Muscle of arm (tissue), 12 donors: ENCODE results near the gene HSPA6. TPM values are rescaled to one million over a fixed set of nuclear protein-coding genes. Genes with fewer than 3 reads are reported as not detected.
"Not testable (repeated sequence)": the region's sequence is repeated elsewhere in the genome, so short reads cannot be mapped to it uniquely, and the experiment has no call there.

Experiments used
- DNase-seq: peaks from one replicate; pipeline ENCODE4 v3.0.0-alpha.2; 2013
- polyA plus RNA-seq, 12 donors: library from polyadenylated mRNA; unstranded; fragments of 120-200 nt; gene quantifications; one replicate each; pipeline ENCODE4 v1.2.1, GENCODE V29; 2013; ENCODE audit not compliant: insufficient read length in 12 of 12

Gene HSPA6
- polyA plus RNA-seq, 12 donors = 0.10 to 1.1 (median 0.38) TPM; not detected in 3

DNA sequence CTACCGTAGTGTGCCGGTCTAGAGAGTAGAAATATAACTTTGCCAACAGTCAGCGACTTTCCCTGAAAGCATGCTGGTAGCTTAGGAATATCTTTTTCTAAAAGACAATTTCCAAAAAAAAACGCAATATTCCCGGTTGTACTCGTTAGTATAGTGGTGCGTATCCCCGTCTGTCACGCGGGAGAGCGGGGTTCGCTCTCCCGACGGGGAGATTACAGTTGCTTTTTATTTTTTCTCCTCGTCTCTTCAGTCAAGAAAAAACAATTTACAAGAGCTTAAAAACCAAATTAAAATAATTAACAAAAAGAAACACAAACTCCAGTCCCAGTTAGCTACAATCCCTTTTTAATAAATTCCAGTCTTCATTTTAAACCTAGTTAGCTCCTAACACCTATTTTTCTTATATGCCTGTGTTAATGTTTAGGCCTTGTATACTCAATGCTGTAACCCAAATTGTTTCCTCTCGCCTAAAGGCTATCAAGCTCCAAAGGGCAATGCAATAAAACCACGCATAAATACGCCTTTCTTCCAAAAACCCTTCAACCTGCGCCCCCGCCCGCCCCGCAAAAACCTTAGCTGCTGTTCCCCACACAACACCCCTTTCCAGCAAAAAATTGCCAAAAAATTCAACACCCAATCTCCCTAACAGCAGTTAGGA is 7.8 kb downstream of the HSPA6 start:
- no peak for DNase-seq

DNA sequence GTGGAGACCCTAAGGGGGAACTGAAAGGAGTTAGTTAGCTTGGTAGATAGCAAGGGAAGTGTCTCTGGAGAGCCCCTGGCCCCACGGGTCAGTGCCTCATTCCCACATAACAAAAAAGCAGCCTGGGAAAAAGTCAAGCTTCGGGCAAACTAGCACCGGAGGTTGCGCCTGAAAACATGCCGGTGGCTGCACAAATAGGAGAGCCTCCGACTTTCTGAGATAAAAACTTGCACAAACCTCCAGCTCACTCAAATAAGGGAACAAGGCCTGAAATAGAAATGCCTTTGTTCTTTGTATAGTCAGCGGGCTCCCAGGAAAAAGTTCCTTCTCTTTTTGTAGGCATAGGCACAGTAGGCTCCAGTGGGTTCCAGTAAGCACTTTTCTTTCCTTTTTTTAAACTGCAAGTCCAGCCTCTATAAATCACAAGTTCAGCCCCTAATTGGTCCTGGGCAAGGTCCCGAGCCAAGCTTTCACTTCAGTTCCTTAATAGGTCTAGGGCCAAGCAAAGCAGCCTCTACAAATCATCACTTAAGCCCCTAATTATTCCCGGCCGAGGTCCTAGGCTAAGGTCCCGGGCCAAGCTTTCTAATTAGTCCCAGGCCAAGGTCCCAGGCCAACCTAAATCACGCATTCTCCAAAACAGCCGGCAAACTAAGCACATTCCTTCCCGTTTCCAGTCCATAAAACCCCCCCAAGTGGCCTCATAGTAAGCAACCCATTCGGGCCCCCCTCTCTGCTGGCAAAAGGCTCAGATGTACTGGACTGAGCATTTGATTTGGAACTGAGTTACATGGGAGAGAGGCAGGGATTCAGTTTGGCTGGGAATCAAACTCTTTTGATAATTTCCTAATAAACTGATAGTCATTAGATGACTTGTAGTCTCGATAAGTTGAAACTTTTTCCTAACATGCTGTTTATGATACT is 8.6 kb downstream of the HSPA6 start:
- DNase-seq = not testable (repeated sequence)

DNA sequence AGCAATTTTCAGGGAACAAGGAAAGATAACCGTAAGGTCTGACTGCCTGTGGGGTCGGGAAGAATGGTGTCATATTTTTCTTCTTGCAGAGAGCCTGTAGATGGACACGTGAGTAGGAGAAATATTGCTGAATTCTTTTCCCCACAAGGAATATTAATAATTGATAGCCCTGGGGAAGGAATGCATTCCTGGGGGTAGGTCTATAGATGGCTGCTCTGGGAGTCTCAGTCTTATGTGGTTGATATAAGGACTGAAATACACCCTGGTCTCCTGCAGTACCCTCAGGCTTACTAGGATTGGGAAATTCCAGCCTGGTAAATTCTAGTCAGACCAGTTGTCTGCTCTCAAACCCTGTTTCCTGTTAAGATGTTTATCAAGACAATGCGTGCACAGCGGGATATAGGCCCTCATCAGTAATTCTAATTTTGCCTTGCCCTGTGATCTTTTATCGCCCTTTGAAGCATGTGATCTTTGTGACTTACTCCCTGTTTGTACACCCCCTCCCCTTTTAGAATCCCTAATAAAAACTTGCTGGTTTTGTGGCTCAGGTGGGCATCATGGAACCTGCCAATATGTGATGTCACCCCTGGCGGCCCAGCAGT is 12.8 kb downstream of the HSPA6 start:
- DNase-seq = not testable (repeated sequence)

DNA sequence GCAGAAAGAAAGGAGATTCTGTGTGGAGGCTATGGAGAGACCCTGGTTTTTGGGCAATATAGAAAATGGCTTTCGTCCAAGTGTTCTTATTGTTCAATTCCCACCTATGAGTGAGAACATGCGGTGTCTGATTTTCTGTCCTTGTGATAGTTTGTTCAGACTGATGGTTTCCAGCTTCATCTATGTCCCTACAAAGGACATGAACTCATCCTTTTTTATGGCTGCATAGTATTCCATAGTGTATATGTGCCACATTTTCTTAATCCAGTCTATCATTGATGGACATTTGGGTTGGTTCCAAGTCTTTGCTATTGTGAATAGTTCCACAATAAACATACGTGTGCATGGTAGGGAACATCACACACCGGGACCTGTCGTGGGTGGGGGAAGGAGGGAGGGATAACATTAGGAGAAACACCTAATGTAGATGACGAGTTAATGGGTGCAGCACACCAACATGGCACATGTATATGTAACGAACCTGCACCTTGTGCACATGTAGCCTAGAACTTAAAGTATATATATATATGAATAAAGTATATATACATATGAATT is 14.7 kb downstream of the HSPA6 start:
- DNase-seq = not testable (repeated sequence)

DNA sequence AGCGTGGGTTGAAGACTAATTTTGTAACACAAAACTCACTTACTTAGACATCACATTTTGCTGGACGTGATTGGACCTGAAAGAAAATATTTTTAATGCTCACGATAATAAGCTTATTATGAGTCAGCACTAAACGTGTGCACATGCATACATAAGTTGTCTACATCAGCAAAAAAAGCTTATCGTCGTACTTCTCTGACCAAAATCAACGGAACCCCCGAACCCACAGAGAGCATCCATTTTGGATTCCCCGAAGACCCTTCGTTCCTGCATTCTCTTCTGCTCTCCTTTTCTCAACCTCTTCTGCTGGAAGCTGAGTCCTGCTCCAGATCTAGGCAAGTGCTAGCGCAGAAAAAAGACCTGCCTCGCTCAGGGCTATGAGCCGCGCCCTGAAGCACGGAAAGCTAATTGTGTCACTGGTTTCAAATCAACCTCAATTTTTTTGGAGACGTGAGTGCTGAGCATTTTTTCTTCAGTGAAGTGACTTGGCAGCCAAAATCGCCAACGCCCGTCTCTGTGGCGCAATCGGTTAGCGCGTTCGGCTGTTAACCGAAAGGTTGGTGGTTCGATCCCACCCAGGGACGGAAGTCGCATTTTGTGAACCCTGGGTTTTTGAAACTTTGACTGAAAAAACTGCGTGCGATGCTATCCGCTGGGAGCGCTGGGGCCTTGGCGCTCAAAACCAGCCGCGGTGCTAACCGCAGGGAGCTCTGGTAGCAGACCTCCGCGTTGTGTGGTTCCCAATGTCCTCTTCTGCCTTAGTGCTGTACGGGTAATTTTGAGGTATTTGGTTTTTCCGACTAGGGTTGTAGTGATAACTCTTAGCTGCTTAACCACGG is 15.6 kb downstream of the HSPA6 start:
- peak; percentile 57 for DNase-seq

DNA sequence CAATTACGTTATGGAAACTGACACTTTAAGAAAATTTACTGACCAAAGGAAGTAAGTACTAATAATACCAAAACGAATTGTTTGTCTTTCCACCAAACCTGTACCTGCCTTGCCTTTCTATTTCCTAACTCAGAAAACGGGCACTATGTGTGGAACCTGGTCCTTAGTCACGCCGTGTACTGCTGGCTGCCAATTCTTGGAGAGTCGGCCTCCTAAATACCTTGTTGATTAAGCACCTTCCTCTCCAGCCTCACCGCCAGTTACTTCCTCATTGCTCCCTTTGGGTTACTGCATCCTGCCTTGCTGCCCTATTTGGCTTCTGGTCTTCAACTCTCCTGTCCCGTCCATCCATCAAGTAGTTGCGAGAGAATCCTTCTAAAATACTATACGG is 16.2 kb downstream of the HSPA6 start:
- DNase-seq = not testable (repeated sequence)

DNA sequence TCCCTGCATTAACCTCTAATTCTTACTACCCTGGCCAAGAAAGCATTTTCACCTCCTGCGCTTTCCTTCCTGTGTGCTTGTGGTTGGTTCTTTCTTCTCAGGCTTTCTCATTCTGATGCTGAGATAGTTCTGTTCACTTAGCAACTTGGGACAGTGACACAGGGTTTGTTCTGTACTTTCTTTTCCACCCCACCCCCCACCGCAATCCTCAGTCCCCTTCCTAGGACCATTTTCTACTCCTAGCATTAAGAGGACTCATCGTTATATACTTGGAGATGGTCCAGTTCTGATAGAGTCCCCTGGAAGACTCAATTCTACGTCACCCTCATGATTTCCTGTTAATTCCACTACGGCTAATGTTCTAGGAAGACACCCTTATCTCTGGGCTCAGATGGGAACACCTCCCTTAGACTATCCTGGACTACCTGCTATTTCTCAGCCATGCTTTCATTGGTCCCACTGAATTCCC is 17.8 kb downstream of the HSPA6 start:
- DNase-seq = not testable (repeated sequence)

DNA sequence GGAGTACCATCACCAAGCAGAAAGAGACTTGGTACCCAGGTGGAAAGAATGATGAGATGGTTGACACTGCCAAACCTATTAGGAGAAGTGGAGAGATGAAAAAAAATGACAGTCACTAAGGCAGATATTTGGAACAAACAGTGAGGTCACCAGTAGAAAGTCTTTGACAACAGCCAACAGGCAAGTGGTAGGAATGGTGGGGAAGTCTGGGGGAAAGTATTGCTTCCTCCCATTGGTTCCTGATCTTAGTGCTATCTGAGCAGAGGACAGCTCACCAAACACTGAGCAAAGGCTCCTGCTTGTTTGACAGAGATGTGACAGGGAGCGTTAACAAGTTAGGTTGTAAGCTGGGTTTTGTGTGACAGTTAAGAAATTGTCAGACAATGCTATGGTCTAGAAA is 18.8 kb downstream of the HSPA6 start:
- DNase-seq = not testable (repeated sequence)

DNA sequence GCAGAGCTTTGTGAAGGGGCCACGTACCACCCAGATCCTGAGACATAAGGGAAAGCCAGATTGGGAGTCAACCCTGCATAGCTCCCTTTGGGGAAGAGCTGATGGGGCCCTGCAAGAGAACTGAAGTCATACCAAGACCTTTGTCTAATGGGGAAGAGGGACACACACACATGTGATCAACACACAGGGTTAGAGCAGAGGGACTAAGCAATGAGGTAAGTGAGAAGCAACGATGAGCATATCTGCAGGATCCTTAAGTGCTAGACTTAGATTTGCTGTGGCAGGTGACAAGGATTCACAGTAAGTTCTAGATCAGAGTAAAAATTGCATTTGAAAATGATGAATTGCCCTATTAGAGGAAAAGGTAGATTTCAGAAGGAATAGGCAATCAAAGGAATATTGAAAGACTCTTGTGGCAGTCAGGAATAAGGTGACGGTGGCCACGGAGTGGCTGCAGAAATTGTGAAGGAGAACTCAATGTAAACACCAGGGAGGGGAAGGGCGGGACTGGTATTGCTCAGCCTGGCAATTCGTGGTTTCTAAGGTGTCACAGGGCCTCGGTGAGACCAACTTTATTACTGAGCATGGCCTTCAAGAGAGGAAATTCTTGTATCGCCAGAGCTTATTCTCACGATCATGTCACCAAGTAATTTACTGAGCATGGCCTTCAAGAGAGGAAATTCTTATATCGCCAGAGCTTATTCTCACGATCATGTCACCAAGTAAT is 20.8 kb downstream of the HSPA6 start:
- DNase-seq = not testable (repeated sequence)

DNA sequence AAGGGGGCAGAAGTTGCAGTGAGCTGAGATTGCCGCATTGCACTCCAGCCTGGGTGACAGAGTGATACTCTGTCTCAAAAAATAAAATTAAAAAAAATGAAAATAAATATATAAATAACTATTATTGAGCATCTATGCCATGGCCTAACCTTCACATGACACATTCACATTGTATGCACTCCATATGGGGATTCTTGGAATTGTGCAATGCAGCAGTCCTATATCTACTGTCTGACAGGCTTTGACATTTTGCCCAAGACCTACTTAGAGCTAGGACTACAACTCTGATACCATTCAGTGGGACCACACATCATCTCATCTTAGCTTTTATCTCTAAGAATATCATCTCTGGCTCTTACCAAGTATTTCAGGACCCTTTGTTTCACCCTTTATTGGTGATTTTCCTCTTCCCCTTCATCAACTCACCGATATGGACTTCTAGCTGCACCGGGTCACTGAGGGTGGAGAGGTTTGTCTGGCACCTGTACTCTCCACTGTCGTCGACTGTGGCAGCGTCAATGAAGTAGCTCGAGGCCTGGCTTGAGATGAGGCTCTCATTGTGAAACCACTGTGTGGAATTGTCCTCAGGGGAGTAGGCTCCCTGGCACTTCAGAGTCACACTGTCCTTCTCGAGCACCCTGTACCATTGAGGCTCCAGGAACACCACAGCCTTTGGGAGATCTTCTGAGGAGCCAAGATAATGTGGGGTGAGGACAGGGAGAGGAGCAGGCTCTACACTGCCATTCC is 23.8 kb downstream of the HSPA6 start:
- not testable (repeated sequence) for DNase-seq

DNA sequence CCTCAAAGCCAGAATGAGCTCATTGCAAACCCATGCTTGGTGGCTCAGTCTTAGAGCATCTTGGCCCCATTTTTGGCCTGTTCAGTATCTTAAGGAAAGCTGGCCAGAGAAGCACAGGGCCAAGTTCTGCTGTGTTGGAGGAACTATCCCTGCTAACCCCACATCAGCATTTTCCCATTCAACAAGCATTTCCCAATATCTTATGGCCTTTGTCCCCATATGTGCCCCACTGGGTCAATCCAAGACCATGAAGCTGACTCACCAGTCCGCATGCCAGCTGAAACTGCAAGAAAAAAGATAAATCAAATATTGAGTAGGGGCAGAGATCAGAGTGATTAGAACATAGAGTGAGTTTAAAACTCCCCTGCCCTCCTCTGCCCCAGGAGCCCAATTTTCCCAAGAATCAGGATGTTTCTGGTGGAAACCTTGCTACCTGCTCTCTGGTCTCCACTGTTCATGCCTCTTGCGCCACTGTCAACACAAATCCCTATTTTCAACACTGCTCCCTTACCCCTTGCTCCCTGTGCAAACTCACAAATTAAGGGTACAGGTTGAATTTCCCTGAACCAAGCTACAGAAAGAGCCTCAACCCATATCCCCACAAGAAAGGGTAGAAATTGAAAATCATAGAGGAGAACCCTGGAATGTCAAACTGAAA is 24.5 kb downstream of the HSPA6 start:
- not testable (repeated sequence) for DNase-seq

DNA sequence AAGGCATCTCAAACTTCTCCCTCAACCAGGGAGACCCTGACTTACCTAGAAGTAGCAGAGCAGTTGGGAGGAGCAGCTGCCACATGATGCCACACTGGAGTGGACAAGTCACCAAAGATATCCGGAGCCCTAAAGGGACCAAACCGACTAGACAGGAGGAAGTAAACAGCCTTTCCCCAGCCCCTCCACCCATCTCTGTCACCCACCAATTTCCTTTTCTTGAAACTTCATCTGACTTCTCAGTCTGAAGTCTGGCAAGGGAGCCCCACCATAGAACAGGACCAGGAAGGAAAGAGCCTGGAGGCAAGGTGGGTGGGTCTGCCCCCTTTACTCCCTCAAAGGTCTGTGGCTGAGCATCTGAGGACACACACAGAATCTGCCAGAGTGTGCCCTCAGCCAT is 25.3 kb downstream of the HSPA6 start, which contains the start of gene FCGR3A:
Gene FCGR3A (minus strand): TSS at position 167 of the 400 bp plus-strand sequence. CDS start 82 bp downstream, at position 85.
- no peak for DNase-seq

DNA sequence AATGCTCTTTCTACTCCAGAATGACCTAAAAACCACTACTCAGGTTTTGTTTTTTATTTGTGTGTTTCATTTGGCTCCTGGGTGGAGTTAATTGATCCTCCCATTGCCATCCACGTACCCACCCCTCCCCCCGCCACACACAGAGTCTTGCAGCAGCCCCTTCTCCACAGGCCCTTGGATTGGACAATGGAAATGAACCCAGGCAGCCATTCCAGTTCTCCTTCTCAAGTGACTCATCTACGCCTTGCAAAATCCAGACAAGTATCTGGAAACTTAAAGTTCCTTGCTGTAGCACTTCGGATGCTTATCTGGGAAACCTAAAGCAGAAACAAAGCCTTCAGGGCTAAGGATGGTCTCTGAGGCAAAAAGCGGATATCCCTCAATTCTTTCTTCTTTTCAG is 26.6 kb downstream of the HSPA6 start:
- not testable (repeated sequence) for DNase-seq

DNA sequence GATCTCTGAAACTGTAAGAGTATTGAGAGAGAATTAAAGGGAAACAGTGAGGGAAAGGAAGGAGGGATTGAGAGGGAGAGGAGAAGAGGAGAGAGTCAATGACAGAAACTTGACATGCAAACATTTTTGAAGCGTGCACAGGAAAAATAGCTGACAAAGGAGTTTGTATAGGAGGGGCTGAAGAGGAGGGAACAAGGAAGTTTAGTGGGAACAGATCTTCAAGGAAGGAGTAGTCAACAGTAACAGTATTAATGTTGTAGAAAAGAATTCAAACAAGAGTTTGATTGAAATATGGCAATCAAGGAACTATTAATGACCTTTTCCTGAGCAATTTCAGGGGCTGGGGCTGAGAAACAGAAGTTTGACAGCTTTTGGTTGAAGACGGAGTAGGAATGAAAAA is 29.3 kb downstream of the HSPA6 start:
- not testable (repeated sequence) for DNase-seq

DNA sequence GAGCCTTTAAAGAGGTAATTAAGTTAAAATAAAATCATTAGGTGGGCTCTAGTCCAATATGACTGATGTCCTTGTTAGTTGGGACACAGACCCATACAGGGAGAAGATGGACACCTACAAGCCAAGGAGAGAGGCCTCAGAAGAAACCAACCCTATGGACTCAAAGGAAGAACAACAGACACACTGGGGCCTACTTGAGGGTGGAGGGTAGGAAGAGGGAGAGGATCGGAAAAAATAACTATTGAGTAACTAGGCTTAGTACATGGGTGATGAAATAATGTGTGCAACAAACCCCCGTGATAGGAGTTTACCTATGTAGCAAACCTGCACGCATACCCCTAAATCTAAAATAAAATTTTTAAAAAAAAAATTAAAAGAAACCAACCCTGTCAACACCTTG is 30.0 kb downstream of the HSPA6 start:
- DNase-seq = not testable (repeated sequence)

DNA sequence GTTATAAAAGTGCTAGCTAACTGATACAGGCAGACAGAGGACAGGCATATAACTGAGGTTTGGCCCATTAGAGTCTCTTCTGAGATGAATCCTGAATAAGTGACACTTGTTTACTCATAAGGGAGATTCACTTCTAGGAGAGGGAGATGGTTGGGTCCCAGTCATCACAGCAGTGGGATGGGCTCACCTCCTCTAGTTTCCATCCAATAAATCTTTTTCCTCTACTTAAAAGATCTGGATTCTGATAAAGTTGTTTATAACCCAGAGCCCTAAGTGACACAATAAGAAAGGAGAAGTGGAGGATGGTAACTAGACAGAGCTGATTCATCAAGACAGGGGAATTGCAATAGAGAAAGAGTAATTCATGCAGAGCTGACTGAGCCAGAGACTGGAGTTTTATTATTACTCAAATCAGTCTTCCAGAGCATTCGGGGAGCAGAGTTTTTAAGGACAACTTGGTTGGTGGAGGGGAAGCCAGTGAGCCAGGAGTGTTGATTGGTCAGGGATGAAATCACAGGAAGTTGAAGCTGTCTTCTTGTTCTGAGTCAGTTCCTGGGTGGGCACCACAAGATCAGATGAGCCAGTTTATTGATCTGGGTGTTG is 30.6 kb downstream of the HSPA6 start:
- DNase-seq = not testable (repeated sequence)

DNA sequence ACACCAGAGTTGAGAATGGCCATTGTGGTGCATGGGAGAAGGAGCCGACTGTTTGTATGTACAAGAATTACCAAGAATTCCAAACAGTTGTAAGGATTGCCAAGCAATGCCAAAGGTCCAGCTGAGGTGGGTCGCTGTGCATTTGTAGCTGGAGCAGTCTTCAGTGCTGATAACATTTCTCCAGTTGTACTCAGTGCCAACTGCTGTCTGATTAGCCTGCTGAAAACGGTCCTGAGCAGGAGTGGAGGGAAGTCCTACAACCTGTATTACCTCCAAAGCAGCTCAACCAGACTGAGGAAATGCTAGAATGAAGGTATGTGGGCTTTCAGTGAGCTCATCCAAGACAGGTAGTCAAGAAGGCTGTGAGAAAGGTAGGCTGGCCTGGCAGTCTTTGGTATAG is 31.8 kb downstream of the HSPA6 start:
- not testable (repeated sequence) for DNase-seq

DNA sequence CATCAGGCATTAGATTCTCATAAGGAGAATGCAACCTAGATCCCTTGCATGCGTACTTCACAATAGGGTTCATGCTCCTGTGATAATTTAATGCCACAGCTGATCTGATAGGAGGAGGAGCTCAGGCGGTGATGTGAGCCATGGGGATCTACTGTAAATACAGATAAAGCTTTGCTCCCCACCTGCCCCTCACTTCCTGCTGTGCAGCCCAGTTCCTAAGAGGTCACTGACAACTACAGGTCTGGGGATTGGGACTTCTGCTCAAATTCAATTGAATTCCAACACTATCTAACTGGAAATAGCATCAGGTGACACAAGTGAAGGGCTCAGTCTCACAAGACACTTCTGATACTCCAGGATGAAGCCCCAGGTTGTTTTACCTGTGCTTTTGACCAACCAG is 32.6 kb downstream of the HSPA6 start:
- not testable (repeated sequence) for DNase-seq
